Transverse colon (tissue), 4 donors: ENCODE results near the gene GOLPH3L. TPM values are rescaled to one million over a fixed set of nuclear protein-coding genes. Genes with fewer than 3 reads are reported as not detected.
"Not testable (repeated sequence)": the region's sequence is repeated elsewhere in the genome, so short reads cannot be mapped to it uniquely, and the experiment has no call there.

Experiments
- DNase-seq: peaks from one replicate; pipeline ENCODE4 v3.0.0-alpha.2; 2019
- H3K27ac ChIP-seq, 4 donors: fragments of 200-600 bp; sonication (generic); 2 replicates each; pipeline ENCODE4 v1.5.1; 2016 to 2018; ENCODE audit warnings: inconsistent platforms in 4 of 4
- H3K27me3 ChIP-seq: fragments of 200-600 bp; sonication (generic); 2 replicates; pipeline ENCODE4 v1.5.1; 2017; ENCODE audit warnings: inconsistent platforms
- H3K36me3 ChIP-seq, 4 donors: fragments of 200-600 bp; sonication (generic); 2 replicates each; pipeline ENCODE4 v1.5.1; 2017 to 2019; ENCODE audit warnings: inconsistent platforms in 4 of 4
- H3K4me1 ChIP-seq, 4 donors: fragments of 200-600 bp; sonication (generic); 2 replicates each; pipeline ENCODE4 v1.5.1; 2017 to 2020; ENCODE audit warnings: inconsistent platforms in 4 of 4
- H3K4me3 ChIP-seq, 4 donors: fragments of 200-600 bp; sonication (generic); 1 replicate in 1 of 4; 2 replicates in 3 of 4; pipeline versions ENCODE4 v1.5.1 to v1.6.1; 2017 to 2019; ENCODE audit warnings: inconsistent platforms in 4 of 4
- H3K9me3 ChIP-seq, 2 donors: fragments of 200-600 bp; sonication (generic); 2 replicates each; pipeline ENCODE4 v1.5.1; 2017 to 2019; ENCODE audit warnings: inconsistent platforms in 2 of 2
- EP300 ChIP-seq: sonication (generic); formaldehyde crosslinking; IDR thresholded peaks from one replicate; pipeline ENCODE4 v1.6.1; 2017; ENCODE audit warnings: antibody characterized with exemption, low read depth
- POLR2A ChIP-seq: fragments of 450-650 bp; IDR thresholded peaks from one replicate; pipeline ENCODE4 v1.6.1; 2016; ENCODE audit warnings: antibody characterized with exemption, mild to moderate bottlenecking, moderate library complexity
- POLR2AphosphoS5 ChIP-seq, 3 donors: sonication (generic); formaldehyde crosslinking; IDR thresholded peaks; one replicate each; pipeline ENCODE4 v1.6.1; 2016; ENCODE audit warnings: antibody characterized with exemption in 3 of 3
- WGBS, 2 donors: methylation state at CpG; one replicate each; pipeline ENCODE4 v1.1.5; 2018; ENCODE audit warnings: low coverage in 1 of 2; 5-methylcytosine and 5-hydroxymethylcytosine counted together
- in situ Hi-C, 4 donors: fragments of 200-750 bp; cut with MboI; loops; one replicate each; pipeline versions ENCODE4 v1.15.0 to v1.15.1; 2017; ENCODE audit warnings: low sequenced_read_pairs in 3 of 4, low pct_ligation_motif_present in 1 of 4, low pct_unique_long_range_greater_than_20kb in 1 of 4
- intact Hi-C: fragments of 100-400 bp; cut with DNase I; formaldehyde crosslinking; loops from one replicate; pipeline ENCODE4 v1.15.1; 2023; ENCODE audit warnings: low total_unique reads
- total RNA-seq, 4 donors: library from RNA; depleted of rRNA; stranded (reverse); fragments of >200 nt; gene quantifications; one replicate each; pipeline ENCODE4 v1.1.0, GENCODE V29; 2016
- TF ChIP-seq, protein P1 (sequence below), 5 experiments: fragments of 200-600 bp in 3 of 5; fragments of 450-650 bp in 2 of 5; sonication (generic) in 3 of 5; IDR thresholded peaks; 1 replicate in 2 of 5; 2 replicates in 3 of 5; pipeline ENCODE4 v1.5.1; 2016 to 2017; ENCODE audit warnings: antibody characterized with exemption in 5 of 5, inconsistent platforms in 3 of 5, mild to moderate bottlenecking in 2 of 5, moderate library complexity in 1 of 5

GOLPH3L gene
- total RNA-seq, 4 donors from 2014 or later, result 12.7 to 61.0 (median 34.7) TPM

GRCh38 chr1:150720098-150720497 is 23.1 kb upstream of the GOLPH3L start:
- H3K27me3 ChIP-seq, result no peaks in the 10 kb centered on the region
- no peak for TF ChIP-seq EP300
- TF ChIP-seq, protein P1, sequence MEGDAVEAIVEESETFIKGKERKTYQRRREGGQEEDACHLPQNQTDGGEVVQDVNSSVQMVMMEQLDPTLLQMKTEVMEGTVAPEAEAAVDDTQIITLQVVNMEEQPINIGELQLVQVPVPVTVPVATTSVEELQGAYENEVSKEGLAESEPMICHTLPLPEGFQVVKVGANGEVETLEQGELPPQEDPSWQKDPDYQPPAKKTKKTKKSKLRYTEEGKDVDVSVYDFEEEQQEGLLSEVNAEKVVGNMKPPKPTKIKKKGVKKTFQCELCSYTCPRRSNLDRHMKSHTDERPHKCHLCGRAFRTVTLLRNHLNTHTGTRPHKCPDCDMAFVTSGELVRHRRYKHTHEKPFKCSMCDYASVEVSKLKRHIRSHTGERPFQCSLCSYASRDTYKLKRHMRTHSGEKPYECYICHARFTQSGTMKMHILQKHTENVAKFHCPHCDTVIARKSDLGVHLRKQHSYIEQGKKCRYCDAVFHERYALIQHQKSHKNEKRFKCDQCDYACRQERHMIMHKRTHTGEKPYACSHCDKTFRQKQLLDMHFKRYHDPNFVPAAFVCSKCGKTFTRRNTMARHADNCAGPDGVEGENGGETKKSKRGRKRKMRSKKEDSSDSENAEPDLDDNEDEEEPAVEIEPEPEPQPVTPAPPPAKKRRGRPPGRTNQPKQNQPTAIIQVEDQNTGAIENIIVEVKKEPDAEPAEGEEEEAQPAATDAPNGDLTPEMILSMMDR (IDR thresholded peaks at IDR 0.05), result no peak
- no peak for TF ChIP-seq POLR2AphosphoS5 (IDR thresholded peaks at IDR 0.05)
- no peak for TF ChIP-seq POLR2A
- H3K4me3 ChIP-seq, result no peak overlapping the region
- in situ Hi-C loops, result no loop called here
- no peaks in the 10 kb centered on the region for H3K9me3 ChIP-seq
- H3K36me3 ChIP-seq, result no peaks in the 10 kb centered on the region
- WGBS, 2 donors, result 95 to 100% methylated on average over 5 to 21 of the region's 21 CpGs
- intact Hi-C loops, result no loop called here
- H3K27ac ChIP-seq, result no peak overlapping the region
- DNase-seq, result no peak
- peaks cover 0 to 6% (median 2%) of the 10 kb centered on the region in 4 donors for H3K4me1 ChIP-seq

DNA sequence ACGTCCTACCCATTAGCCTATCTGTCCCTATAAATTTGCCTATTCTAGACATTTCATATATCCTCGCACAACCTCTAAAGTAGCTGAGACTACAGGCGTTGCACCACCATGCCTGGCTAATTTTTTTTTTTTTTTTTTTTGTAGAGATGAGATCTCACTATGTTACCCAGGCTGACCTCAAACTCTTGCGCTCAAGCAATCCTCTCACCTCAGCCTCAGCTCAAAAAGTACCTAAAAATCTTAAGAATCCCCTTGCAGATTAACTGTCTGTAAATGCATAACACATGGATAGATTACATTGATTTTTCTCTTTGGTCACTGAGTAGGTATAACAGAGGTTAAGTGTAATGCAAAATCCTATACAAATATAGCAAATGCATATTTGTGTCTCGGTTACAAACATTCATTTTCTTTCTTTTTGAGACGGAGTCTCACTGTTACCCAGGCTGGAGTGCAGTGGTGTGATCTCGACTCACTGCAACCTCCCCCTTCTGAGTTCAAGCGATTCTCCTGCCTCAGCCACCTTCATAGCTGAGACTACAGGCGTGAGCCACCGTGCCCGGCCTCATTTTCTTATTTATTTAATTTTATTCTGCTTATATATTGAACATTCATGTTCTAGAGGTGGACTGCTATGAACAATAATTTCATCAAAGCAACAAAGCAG is 21.4 kb upstream of the GOLPH3L start:
- H3K4me1 ChIP-seq, result no peaks in the 10 kb centered on the region
- WGBS, 2 donors, result 69 to 83% methylated on average over 6 to 11 of the region's 11 CpGs
- intact Hi-C loops (no loop called here), in situ Hi-C loops (no loop called here)
- DNase-seq, result no peak
- no peak overlapping the region for H3K4me3 ChIP-seq
- no peaks in the 10 kb centered on the region for H3K9me3 ChIP-seq
- H3K27ac ChIP-seq, result no peak overlapping the region
- H3K36me3 ChIP-seq, result no peaks in the 10 kb centered on the region
- no peaks in the 10 kb centered on the region for H3K27me3 ChIP-seq
- no peak for TF ChIP-seq POLR2A

DNA sequence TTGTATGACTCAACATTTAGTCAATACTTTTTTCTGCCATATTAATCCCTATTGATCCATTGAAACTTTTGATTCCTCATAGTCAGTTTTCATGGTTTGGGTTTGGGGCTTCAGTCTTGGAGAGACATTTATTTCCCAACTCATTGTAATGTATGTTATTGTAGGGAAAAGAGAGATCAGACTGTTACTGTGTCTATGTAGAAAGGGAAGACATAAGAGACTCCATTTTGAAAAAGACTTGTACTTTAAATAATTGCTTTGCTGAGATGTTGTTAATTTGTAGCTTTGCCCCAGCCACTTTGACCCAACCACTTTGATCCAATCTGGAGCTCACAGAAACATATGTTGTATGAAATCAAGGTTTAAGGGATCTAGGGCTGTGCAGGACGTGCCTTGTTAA is 12.1 kb upstream of the GOLPH3L start:
- in situ Hi-C loops, H3K27me3 ChIP-seq, H3K4me3 ChIP-seq, H3K9me3 ChIP-seq, H3K36me3 ChIP-seq, DNase-seq, H3K4me1 ChIP-seq, intact Hi-C loops, H3K27ac ChIP-seq: not testable (repeated sequence)
- WGBS, 2 donors, result 77% methylated on average over 1 of the region's 1 CpG; no CpG with 5 or more reads in 1 of the 2 donors

GRCh38 chr1:150708595-150708994 is 11.6 kb upstream of the GOLPH3L start:
- Histone ChIP-seq H3K27me3 (no peaks in the 10 kb centered on the region), H3K4me3 (no peak overlapping the region), H3K27ac (no peak overlapping the region), H3K9me3 (no peaks in the 10 kb centered on the region), H3K4me1 (no peaks in the 10 kb centered on the region), H3K36me3 (no peaks in the 10 kb centered on the region)
- WGBS, 2 donors, result 84 to 95% methylated on average over 2 of the region's 2 CpGs
- intact Hi-C loops, result no loop called here
- no peak for DNase-seq
- TF ChIP-seq EP300 (no peak), POLR2A (no peak), POLR2AphosphoS5 (IDR thresholded peaks at IDR 0.05) (no peak)
- TF ChIP-seq, protein P1 (IDR thresholded peaks at IDR 0.05), result no peak
- in situ Hi-C loops, result no loop called here

GRCh38 chr1:150706091-150706490 is 9.1 kb upstream of the GOLPH3L start:
- intact Hi-C loops, result no loop called here
- H3K36me3 ChIP-seq, result no peaks in the 10 kb centered on the region
- in situ Hi-C loops, result no loop called here
- 89% methylated on average over 1 of the region's 1 CpG; no CpG with 5 or more reads in 1 of the 2 donors for WGBS, 2 donors
- no peak overlapping the region for H3K4me3 ChIP-seq
- H3K4me1 ChIP-seq, result no peaks in the 10 kb centered on the region
- no peak overlapping the region for H3K27ac ChIP-seq
- no peak for DNase-seq
- TF ChIP-seq POLR2A (no peak), EP300 (no peak), POLR2AphosphoS5 (IDR thresholded peaks at IDR 0.05) (no peak)
- TF ChIP-seq, protein P1 (IDR thresholded peaks at IDR 0.05), result no peak
- no peaks in the 10 kb centered on the region for H3K9me3 ChIP-seq
- no peaks in the 10 kb centered on the region for H3K27me3 ChIP-seq
